ENCODE data around the gene ZNF285. TPM values are rescaled to one million over a fixed set of nuclear protein-coding genes. Genes with fewer than 3 reads are reported as not detected.

ZNF285 gene
- total RNA-seq, 1 experiment from 2014 or later: 3.9 TPM

DNA sequence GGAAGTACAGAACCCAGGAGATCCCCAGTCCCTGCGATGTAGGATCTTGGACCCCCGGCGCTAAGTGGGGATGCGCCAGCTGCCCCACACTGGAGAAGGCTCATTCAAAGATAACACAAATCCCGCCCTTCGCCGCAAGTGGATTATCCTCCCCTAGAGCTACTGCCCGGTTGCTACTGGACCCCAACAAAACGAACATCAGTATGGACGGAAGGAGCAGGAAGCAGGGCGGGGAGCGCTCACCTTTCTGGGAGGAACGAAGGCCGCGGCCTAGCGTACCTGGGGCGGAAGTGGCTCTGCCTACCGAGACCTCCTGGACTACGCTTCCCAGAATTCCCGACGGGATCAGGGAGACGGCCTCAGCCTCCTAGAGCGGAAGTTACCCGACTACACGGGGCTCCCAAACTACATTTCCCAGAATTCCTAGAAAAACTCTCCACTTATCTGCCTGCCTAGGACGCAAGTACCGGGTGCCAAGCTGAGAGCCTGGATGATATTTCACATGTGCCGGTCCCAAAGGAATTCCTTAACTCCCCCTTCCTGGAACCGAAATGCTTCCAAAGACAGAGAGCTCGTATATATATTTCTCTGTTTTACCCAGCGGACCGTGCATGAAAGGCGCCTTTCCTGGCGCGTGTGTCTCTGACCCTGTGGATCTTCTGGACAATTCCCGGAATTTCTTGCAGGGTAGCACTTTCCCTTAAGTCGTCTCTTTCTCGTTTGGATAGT is 44.9 kb downstream of the ZNF285 start, which contains the start of gene ZNF112:
ZNF112 (minus strand) TSS at position 298 of the 729 bp plus-strand sequence. CDS start 16,141 bp downstream, outside the sequence.
- H3K9me3 ChIP-seq (ENCODE audit: low read depth, low read length, poor library complexity, severe bottlenecking): peaks cover 5% of the 10 kb centered on the region
- ChIA-PET POLR2A (ENCODE audit: low non-redundant PET) (no interaction called here), CTCF (no interaction called here)
- no peaks in the 10 kb centered on the region for H3K27me3 ChIP-seq (replicated peaks; ENCODE audit: insufficient read depth, low read depth, low read length, poor library complexity)
- H3K4me3 ChIP-seq (ENCODE audit: low read depth, low read length, poor library complexity, severe bottlenecking): peak within 1 kb of the TSS; percentile 64
- peak; percentile 97 for DNase-seq (ENCODE audit: low spot score)
- intact Hi-C loops (cut with micrococcal nuclease; ENCODE audit: unreplicated experiment): no loop called here
- no TSS peak for BruUV-seq (replicated peaks)
- no peak for TF ChIP-seq EZH2 (IDR thresholded peaks at IDR 0.05; ENCODE audit: borderline replicate concordance, low read depth, low read length, poor library complexity, severe bottlenecking)
- TF ChIP-seq, protein P1, sequence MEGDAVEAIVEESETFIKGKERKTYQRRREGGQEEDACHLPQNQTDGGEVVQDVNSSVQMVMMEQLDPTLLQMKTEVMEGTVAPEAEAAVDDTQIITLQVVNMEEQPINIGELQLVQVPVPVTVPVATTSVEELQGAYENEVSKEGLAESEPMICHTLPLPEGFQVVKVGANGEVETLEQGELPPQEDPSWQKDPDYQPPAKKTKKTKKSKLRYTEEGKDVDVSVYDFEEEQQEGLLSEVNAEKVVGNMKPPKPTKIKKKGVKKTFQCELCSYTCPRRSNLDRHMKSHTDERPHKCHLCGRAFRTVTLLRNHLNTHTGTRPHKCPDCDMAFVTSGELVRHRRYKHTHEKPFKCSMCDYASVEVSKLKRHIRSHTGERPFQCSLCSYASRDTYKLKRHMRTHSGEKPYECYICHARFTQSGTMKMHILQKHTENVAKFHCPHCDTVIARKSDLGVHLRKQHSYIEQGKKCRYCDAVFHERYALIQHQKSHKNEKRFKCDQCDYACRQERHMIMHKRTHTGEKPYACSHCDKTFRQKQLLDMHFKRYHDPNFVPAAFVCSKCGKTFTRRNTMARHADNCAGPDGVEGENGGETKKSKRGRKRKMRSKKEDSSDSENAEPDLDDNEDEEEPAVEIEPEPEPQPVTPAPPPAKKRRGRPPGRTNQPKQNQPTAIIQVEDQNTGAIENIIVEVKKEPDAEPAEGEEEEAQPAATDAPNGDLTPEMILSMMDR (conservative IDR thresholded peaks at IDR 0.05; ENCODE audit: low read depth, low read length): no peak
- H3K4me1 ChIP-seq (ENCODE audit: insufficient read depth, low read length, poor library complexity, severe bottlenecking): no peaks in the 10 kb centered on the region
- peak within 1 kb of the TSS; percentile 39 for H3K27ac ChIP-seq (ENCODE audit: low read depth, low read length, poor library complexity, severe bottlenecking)
- no peaks in the 10 kb centered on the region for H3K36me3 ChIP-seq (ENCODE audit: insufficient read depth, low read length, poor library complexity, severe bottlenecking)

DNA sequence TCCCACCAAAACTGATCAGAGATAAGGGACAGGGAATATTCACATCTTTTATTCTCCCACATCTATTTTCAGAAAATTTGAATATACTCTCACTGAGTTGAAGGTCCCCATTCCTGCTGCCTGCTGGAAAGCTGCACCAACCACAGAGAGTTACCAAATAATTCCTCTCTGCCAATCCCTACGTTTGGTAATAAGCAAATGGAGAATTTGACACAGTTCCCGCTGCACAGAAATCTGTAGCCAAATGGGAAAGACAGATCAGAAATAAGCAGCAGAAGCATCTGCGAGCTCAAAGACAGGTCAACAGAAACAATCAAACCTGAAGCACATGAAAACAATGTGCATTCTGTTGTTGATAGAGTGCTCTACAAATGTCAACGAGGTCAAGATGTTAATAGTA is 54.9 kb downstream of the ZNF285 start:
- no peaks in the 10 kb centered on the region for H3K4me1 ChIP-seq (ENCODE audit: insufficient read depth, low read length, poor library complexity, severe bottlenecking)
- intact Hi-C loops (cut with micrococcal nuclease; ENCODE audit: unreplicated experiment): no loop called here
- no peak overlapping the region for H3K4me3 ChIP-seq (ENCODE audit: low read depth, low read length, poor library complexity, severe bottlenecking)
- POLR2A ChIA-PET (ENCODE audit: low non-redundant PET): interaction anchor here (0.7 kb wide), 1 partner anchor 134 kb away, joined by 5 read pairs; no protein-coding TSS in a partner anchor
- DNase-seq (ENCODE audit: low spot score): no peak
- no peak overlapping the region for H3K27ac ChIP-seq (ENCODE audit: low read depth, low read length, poor library complexity, severe bottlenecking)
- no TSS peak for BruUV-seq (replicated peaks)
- TF ChIP-seq, protein P1 (conservative IDR thresholded peaks at IDR 0.05; ENCODE audit: low read depth, low read length): no peak
- TF ChIP-seq EZH2 (IDR thresholded peaks at IDR 0.05; ENCODE audit: borderline replicate concordance, low read depth, low read length, poor library complexity, severe bottlenecking): no peak
- CTCF ChIA-PET: interaction anchor here (0.5 kb wide), 1 partner anchor 64 kb away, joined by 3 read pairs; no protein-coding TSS in a partner anchor
- H3K9me3 ChIP-seq (ENCODE audit: low read depth, low read length, poor library complexity, severe bottlenecking): peaks cover 30% of the 10 kb centered on the region
- no peaks in the 10 kb centered on the region for H3K36me3 ChIP-seq (ENCODE audit: insufficient read depth, low read length, poor library complexity, severe bottlenecking)
- H3K27me3 ChIP-seq (replicated peaks; ENCODE audit: insufficient read depth, low read depth, low read length, poor library complexity): no peaks in the 10 kb centered on the region

DNA sequence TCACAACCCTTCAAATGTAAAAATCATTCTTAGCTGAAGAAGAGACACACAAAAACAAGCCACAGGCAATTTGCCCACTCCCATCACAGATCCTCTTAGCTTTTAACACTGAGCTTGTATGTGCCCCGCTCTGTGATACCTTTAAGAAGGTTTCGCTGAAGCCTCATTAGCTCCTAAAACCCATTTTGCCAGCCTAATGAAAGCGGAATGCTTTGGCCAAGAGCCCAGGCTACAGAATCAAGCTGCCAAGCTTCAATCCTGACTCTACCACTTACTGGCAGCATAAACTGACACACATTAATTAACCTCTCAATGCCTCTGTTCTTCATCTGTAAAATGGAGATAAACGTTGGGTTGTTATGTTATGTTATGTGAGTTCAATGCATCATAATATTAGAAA is 55.4 kb downstream of the ZNF285 start:
- Histone ChIP-seq H3K4me3 (ENCODE audit: low read depth, low read length, poor library complexity, severe bottlenecking) (no peak overlapping the region), H3K4me1 (ENCODE audit: insufficient read depth, low read length, poor library complexity, severe bottlenecking) (no peaks in the 10 kb centered on the region), H3K9me3 (ENCODE audit: low read depth, low read length, poor library complexity, severe bottlenecking) (peaks cover 26% of the 10 kb centered on the region), H3K36me3 (ENCODE audit: insufficient read depth, low read length, poor library complexity, severe bottlenecking) (no peaks in the 10 kb centered on the region), H3K27me3 (replicated peaks; ENCODE audit: insufficient read depth, low read depth, low read length, poor library complexity) (no peaks in the 10 kb centered on the region), H3K27ac (ENCODE audit: low read depth, low read length, poor library complexity, severe bottlenecking) (no peak overlapping the region)
- intact Hi-C loops (cut with micrococcal nuclease; ENCODE audit: unreplicated experiment): no loop called here
- CTCF ChIA-PET: interaction anchor here (0.5 kb wide), 1 partner anchor 65 kb away, joined by 3 read pairs; no protein-coding TSS in a partner anchor
- BruUV-seq (replicated peaks): no TSS peak
- peak; percentile 4 for DNase-seq (ENCODE audit: low spot score)
- POLR2A ChIA-PET (ENCODE audit: low non-redundant PET): interaction anchor here (0.7 kb wide), 1 partner anchor 133 kb away, joined by 5 read pairs; no protein-coding TSS in a partner anchor
- TF ChIP-seq, protein P1 (conservative IDR thresholded peaks at IDR 0.05; ENCODE audit: low read depth, low read length): no peak
- no peak for TF ChIP-seq EZH2 (IDR thresholded peaks at IDR 0.05; ENCODE audit: borderline replicate concordance, low read depth, low read length, poor library complexity, severe bottlenecking)

Measured in A673 (cell line).